Stimulated activated CD4-positive, alpha-beta T cell treated with anti-CD3 and anti-CD28 coated beads, Interleukin-15, amount 100 ng/mL, for 1 hour (primary cell): Measurements from ENCODE around the gene TOPAZ1.

Experiments used
- DNase-seq, 2 donors: peaks; one replicate each; pipeline ENCODE4 v3.0.0-alpha.2; 2020; ENCODE audit warnings: low read depth in 1 of 2, low spot score in 1 of 2

Gene TOPAZ1

GRCh38 chr3:44242721-44243120, 1.0 kb downstream of the TOPAZ1 start:
- no peak for DNase-seq

GRCh38 chr3:44248152-44248551, 6.5 kb downstream of the TOPAZ1 start:
- no peak for DNase-seq

GRCh38 chr3:44252332-44252959, 10.8 kb downstream of the TOPAZ1 start:
- DNase-seq = no peak

- no peak for DNase-seq
Observed at GRCh38 chr3:44259404-44259803, 17.7 kb downstream of the TOPAZ1 start.

- DNase-seq = no peak
Observed at GRCh38 chr3:44264146-44264545, 22.5 kb downstream of the TOPAZ1 start.

GRCh38 chr3:44265815-44266214, 24.1 kb downstream of the TOPAZ1 start:
- DNase-seq = no peak

GRCh38 chr3:44272191-44272590, 30.5 kb downstream of the TOPAZ1 start:
- DNase-seq = no peak

GRCh38 chr3:44277925-44278324, 36.2 kb downstream of the TOPAZ1 start:
- no peak for DNase-seq

GRCh38 chr3:44280077-44280476, 38.4 kb downstream of the TOPAZ1 start:
- no peak for DNase-seq

- DNase-seq = no peak
Observed at GRCh38 chr3:44280631-44281030, 38.9 kb downstream of the TOPAZ1 start.

- DNase-seq = no peak
Observed at GRCh38 chr3:44284949-44285348, 43.3 kb downstream of the TOPAZ1 start.

GRCh38 chr3:44289882-44290462, 48.3 kb downstream of the TOPAZ1 start:
- no peak for DNase-seq

- no peak for DNase-seq
Observed at GRCh38 chr3:44292276-44292675, 50.6 kb downstream of the TOPAZ1 start.

- no peak for DNase-seq
Observed at GRCh38 chr3:44292947-44293346, 51.3 kb downstream of the TOPAZ1 start.

GRCh38 chr3:44297255-44297654, 55.6 kb downstream of the TOPAZ1 start:
- DNase-seq = no peak

GRCh38 chr3:44301746-44302145, 60.1 kb downstream of the TOPAZ1 start:
- DNase-seq = no peak

GRCh38 chr3:44309500-44309899, 67.8 kb downstream of the TOPAZ1 start:
- DNase-seq = no peak

GRCh38 chr3:44318891-44319311, 77.2 kb downstream of the TOPAZ1 start:
- DNase-seq = no peak

GRCh38 chr3:44321335-44321734, 79.6 kb downstream of the TOPAZ1 start:
- no peak for DNase-seq

- peak in 1 of 2 donors; percentile 8 for DNase-seq
Observed at GRCh38 chr3:44323341-44323955, 81.8 kb downstream of the TOPAZ1 start.

GRCh38 chr3:44324584-44324983, 82.9 kb downstream of the TOPAZ1 start:
- DNase-seq = no peak

- no peak for DNase-seq
Observed at GRCh38 chr3:44326019-44326418, 84.3 kb downstream of the TOPAZ1 start.

- DNase-seq = no peak
Observed at GRCh38 chr3:44326515-44326914, 84.8 kb downstream of the TOPAZ1 start.
